H1 (cell line): ENCODE measurements around the gene CREBZF. TPM values are rescaled to one million over a fixed set of nuclear protein-coding genes. Genes with fewer than 3 reads are reported as not detected.

Experiments used
- BCL11A ChIP-seq, 2 experiments: IDR thresholded peaks; one replicate each; pipeline ENCODE4 v1.6.1; 2011; ENCODE audit warnings: low read depth in 2 of 2, low read length in 2 of 2, mild to moderate bottlenecking in 2 of 2
- BRCA1 ChIP-seq: IDR thresholded peaks from 2 replicates; pipeline ENCODE4 v1.6.1; 2012; ENCODE audit warnings: low read depth, low read length, improper control_type of control experiment
- CHD7 ChIP-seq: fragments of 300-600 bp; sonication (generic); IDR thresholded peaks from 2 replicates; pipeline ENCODE4 v1.7.1; 2012; ENCODE audit warnings: low read length, moderate library complexity, mild to moderate bottlenecking, inconsistent platforms; ENCODE audit not compliant: insufficient replicate concordance
- EGR1 ChIP-seq: IDR thresholded peaks from 2 replicates; pipeline ENCODE4 v1.6.1; 2011; ENCODE audit warnings: low read depth, low read length, borderline replicate concordance
- GTF2F1 ChIP-seq: IDR thresholded peaks from 2 replicates; pipeline ENCODE4 v1.6.1; 2012; ENCODE audit warnings: low read depth, low read length, improper control_type of control experiment, borderline replicate concordance
- RXRA ChIP-seq: IDR thresholded peaks from 2 replicates; pipeline ENCODE4 v1.6.1; 2011; ENCODE audit warnings: low read depth, mild to moderate bottlenecking, low read length, moderate library complexity; ENCODE audit not compliant: insufficient read depth
- SIX5 ChIP-seq: IDR thresholded peaks from 2 replicates; pipeline ENCODE4 v1.6.1; 2011; ENCODE audit warnings: mild to moderate bottlenecking, low read depth, low read length
- SUZ12 ChIP-seq: fragments of 200-600 bp; sonication (generic); IDR thresholded peaks from 2 replicates; pipeline ENCODE4 v1.6.1; 2012; ENCODE audit warnings: mild to moderate bottlenecking, inconsistent platforms, low read length, moderate library complexity, mixed read lengths
- TAF7 ChIP-seq: optimal IDR thresholded peaks from 2 replicates; pipeline ENCODE3; 2011; ENCODE audit warnings: low read depth, mild to moderate bottlenecking, inconsistent platforms, low read length, moderate library complexity, borderline replicate concordance
- TBP ChIP-seq: IDR thresholded peaks from 2 replicates; pipeline ENCODE4 v1.6.1; 2011; ENCODE audit warnings: low read depth, low read length, improper control_type of control experiment
- polyA plus RNA-seq, 7 experiments: library from polyadenylated mRNA; depleted of rRNA in 3 of 7; stranded (reverse) in 5 of 7; unstranded in 2 of 7; fragments of >200 nt in 5 of 7; fragments of 200-250 nt in 2 of 7; gene quantifications; 1 replicate in 5 of 7; 2 replicates in 1 of 7; 4 replicates in 1 of 7; pipeline versions ENCODE4 v1.2.1 to v1.2.3, GENCODE V29; 2011 to 2013; ENCODE audit warnings: missing spikeins in 2 of 7, mixed read lengths in 2 of 7
- total RNA-seq: library from RNA; stranded (reverse); fragmentation: NEBNext Ultra II Directional; extraction: Animal tissue kit (Norgen Biotek cat#: 25700); gene quantifications from 2 replicates; pipeline ENCODE4 v1.2.1, GENCODE V29; 2021

The CREBZF gene
- total and polyA plus RNA-seq, 2 of the 8 experiments (the other 6 are each of a cell fraction or from before 2014, with no cell fraction given) = 15.4 to 44.9 TPM

- TF ChIP-seq CHD7 = no peak
- no peak for TF ChIP-seq BRCA1
- TF ChIP-seq EGR1 = no peak
- TF ChIP-seq TAF7 = no peak
- no peak for TF ChIP-seq SUZ12
- TF ChIP-seq BCL11A (IDR thresholded peaks at IDR 0.05; ENCODE audit: low read depth in 2 of 2, low read length in 2 of 2) = no peak
- no peak for TF ChIP-seq GTF2F1
- no peak for TF ChIP-seq SIX5
- no peak for TF ChIP-seq RXRA
- no peak for TF ChIP-seq TBP
Measured at GRCh38 chr11:85682330-85683305, 17.7 kb upstream of the CREBZF start (continued).
